GM12891 (cell line): ENCODE data around the gene HNF4A.
A peak's percentile ranks its signal among the peaks of the same experiment; 100 is the strongest.
"Not testable (repeated sequence)": the region's sequence is repeated elsewhere in the genome, so short reads cannot be mapped to it uniquely, and the experiment has no call there.

Experiments
- DNase-seq: peaks from one replicate; pipeline ENCODE4 v3.0.0; 2011; ENCODE audit warnings: low spot score; ENCODE audit not compliant: insufficient read length
- FAIRE-seq: peaks from 2 replicates; lab custom pipeline; 2011; peaks lifted over from hg19 to GRCh38; lab: Jason Lieb, UNC
- PAX5 ChIP-seq: IDR thresholded peaks from 2 replicates; pipeline ENCODE4 v1.6.1; 2011; ENCODE audit warnings: low read length, moderate library complexity, mild to moderate bottlenecking; ENCODE audit not compliant: insufficient read depth, severe bottlenecking
- POLR2A ChIP-seq: IDR thresholded peaks from 2 replicates; pipeline ENCODE4 v1.6.1; 2011; ENCODE audit warnings: low read depth, low read length, control low read depth
- POLR2AphosphoS5 ChIP-seq: IDR thresholded peaks from 2 replicates; pipeline ENCODE4 v1.6.1; 2011; ENCODE audit warnings: low read depth, low read length, control low read depth
- POU2F2 ChIP-seq: IDR thresholded peaks from 2 replicates; pipeline ENCODE4 v1.6.1; 2011; ENCODE audit warnings: low read depth, mild to moderate bottlenecking, control low read depth, low read length, moderate library complexity
- SPI1 ChIP-seq: IDR thresholded peaks from 2 replicates; pipeline ENCODE4 v1.6.1; 2011; ENCODE audit warnings: low read depth, low read length, control low read depth
- TAF1 ChIP-seq: IDR thresholded peaks from 2 replicates; pipeline ENCODE4 v1.6.1; 2011; ENCODE audit warnings: low read depth, low read length, control low read depth

HNF4A gene

GRCh38 chr20:44461803-44462174 is 106.3 kb downstream of the HNF4A start:
- DNase-seq, result no peak
- no peak for FAIRE-seq
- TF ChIP-seq POLR2AphosphoS5, result no peak
- TF ChIP-seq POU2F2, result no peak
- TF ChIP-seq SPI1, result no peak
- TF ChIP-seq POLR2A, result no peak
- no peak for TF ChIP-seq TAF1
- TF ChIP-seq PAX5, result no peak

DNA sequence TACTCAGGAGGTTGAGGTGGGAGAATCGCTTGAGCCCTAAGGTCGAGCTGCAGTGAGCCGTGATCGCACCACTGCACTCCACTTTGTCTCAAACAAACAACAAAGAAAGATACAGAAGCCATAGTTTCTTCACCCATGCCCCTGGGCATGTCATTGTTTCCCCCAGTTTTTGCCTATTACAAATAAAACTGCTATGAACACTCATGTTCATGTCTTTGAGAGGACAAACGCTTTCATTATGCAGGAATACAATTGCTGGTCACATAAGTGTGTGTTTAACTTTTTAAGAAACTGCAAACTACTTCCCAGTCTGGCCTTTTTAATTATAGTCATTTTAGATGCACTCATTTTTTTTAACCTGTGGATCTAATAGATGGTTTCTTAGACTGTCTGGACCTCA is 108.0 kb downstream of the HNF4A start:
- no peak for FAIRE-seq
- no peak for DNase-seq
- TF ChIP-seq POU2F2 (no peak), SPI1 (no peak), POLR2A (no peak), PAX5 (no peak), TAF1 (no peak), POLR2AphosphoS5 (no peak)

DNA sequence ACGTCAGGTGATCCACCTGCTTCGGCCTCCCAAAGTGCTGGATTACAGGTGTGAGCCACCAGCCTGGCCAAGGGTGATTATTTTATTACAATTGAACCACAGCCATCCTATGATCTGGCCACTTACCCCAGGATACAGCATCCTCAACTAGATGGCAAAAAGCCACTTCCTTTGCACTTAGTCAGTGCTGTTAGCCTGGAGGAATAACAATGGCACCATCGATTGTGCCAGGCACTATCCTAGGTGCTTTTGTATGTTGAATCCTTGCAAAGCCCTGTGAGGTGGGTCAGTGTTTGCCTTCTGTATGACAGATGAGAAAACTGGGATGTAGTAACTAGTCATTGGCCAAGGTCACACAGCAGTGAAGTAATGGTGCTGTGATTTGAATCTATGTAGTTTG is 109.0 kb downstream of the HNF4A start:
- TF ChIP-seq POU2F2, result no peak
- no peak for TF ChIP-seq POLR2A
- FAIRE-seq, result no peak
- no peak for DNase-seq

GRCh38 chr20:44465001-44465560 is 109.6 kb downstream of the HNF4A start:
- DNase-seq, result no peak

DNA sequence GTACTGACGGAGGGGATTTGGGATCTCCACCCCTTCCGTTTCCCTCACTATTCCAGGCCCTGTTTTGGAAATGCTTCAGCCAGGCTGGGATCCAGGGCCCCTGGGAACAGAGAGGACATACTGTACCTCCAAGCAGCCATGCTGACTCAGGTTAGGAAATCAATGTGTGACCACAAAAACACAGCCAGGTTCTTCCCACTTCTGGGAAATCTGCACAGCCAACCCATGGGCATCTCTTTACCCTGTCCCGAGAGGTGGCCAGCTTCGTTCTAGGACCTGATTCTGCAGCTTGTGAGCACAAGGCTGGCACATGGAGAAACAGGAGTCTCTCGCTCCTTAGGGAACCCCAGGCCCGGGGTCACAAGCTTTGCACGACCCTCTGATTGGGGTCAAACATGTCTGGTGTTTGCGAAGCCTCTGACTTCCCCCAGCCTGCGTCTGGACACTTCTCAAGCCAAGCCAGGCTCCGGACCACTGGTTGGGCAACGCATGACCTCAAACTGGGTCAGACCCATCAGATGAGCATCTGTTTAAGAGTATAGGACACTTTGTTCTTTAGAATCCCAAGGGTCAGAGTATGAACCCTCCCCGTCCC is 111.9 kb downstream of the HNF4A start:
- TF ChIP-seq TAF1, result no peak
- TF ChIP-seq POLR2AphosphoS5, result no peak
- TF ChIP-seq PAX5, result no peak
- TF ChIP-seq POU2F2, result no peak
- no peak for DNase-seq
- FAIRE-seq, result no peak

More at GRCh38 chr20:44465001-44465560, 109.6 kb downstream of the HNF4A start:
- FAIRE-seq, result no peak
- TF ChIP-seq POLR2A (no peak), POU2F2 (no peak), TAF1 (no peak), SPI1 (no peak), PAX5 (no peak), POLR2AphosphoS5 (no peak)

DNA sequence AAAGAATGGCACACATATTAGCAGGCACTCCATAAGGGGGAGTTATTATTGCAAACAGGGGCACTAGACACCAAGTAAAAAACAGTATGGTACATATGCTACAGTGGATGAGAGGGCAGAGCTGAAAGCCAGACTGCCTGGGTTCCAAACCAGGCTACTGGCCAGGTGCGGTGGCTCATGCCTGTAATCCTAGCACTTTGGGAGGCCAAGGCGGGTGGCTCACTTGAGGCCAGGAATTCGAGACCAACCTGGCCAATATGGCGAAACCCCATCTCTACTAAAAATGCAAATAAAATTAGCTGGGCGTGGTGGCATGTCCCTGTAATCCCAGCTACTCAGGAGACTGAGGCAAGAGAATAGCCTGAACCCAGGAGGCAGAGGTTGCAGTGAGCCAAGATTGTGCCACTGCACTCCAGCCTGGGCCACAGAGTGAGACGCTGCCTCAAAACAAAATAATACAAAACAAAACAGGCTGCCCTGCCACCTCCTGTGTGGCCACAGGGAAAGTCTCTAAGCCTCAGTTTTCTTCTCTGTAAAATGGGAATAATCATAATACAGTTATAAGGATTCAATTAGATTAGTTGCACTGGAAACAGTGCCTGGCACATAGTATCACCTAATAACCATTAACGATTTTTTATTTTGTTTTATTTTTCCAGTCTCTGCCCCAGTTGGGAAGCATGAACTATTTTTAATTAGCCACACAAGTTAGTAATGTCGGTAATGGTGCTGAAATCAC is 112.7 kb downstream of the HNF4A start:
- FAIRE-seq (no peak), DNase-seq (no peak)
- TF ChIP-seq PAX5 (no peak), POLR2A (no peak), SPI1 (no peak), POLR2AphosphoS5 (no peak), POU2F2 (no peak), TAF1 (no peak)

DNA sequence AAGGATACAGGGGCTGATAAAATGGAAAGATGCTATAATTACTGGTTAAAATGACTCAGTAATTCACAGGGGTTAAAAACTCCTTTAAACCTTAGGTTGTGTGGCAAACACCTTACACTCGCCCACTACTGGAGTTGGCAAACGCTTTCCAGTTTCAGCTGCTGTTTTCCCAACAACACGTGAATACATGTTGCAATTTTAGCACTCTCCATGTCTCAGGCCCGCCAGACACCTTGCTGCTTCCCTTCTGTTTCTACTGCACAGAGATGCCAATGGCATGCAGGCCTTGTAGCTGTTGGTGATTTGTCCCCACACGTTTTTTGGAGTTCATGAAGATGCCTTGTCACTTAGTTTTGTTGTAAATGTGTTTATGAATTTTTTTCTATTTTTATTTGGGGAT is 114.8 kb downstream of the HNF4A start:
- FAIRE-seq (no peak), DNase-seq (no peak)
- TF ChIP-seq PAX5, result no peak
- no peak for TF ChIP-seq POLR2AphosphoS5
- TF ChIP-seq TAF1, result no peak
- TF ChIP-seq POU2F2, result no peak
- TF ChIP-seq SPI1, result no peak
- TF ChIP-seq POLR2A, result no peak

GRCh38 chr20:44471481-44471882 is 116.0 kb downstream of the HNF4A start:
- TF ChIP-seq POLR2A (no peak), SPI1 (no peak)
- DNase-seq (no peak), FAIRE-seq (no peak)

- not testable (repeated sequence) for FAIRE-seq, DNase-seq
Observed at GRCh38 chr20:44472283-44472682, 116.8 kb downstream of the HNF4A start.

GRCh38 chr20:44475372-44475693 is 119.8 kb downstream of the HNF4A start:
- DNase-seq (no peak), FAIRE-seq (no peak)
- no peak for TF ChIP-seq POLR2AphosphoS5
- TF ChIP-seq PAX5, result no peak
- no peak for TF ChIP-seq POU2F2
- no peak for TF ChIP-seq SPI1
- TF ChIP-seq POLR2A, result no peak
- TF ChIP-seq TAF1, result no peak

- peak; percentile 91 for DNase-seq
- TF ChIP-seq POU2F2 (peak; percentile 54; the same call in 1 of the 2 replicates), POLR2AphosphoS5 (peak; percentile 93), SPI1 (no peak), POLR2A (peak; percentile 96), PAX5 (no peak), TAF1 (peak; percentile 83)
Observed at GRCh38 chr20:44475694-44476560, 120.4 kb downstream of the HNF4A start, which contains the start of gene TTPAL. TSS of gene TTPAL (plus strand) at chr20:44475874. CDS start at chr20:44480000, 4,126 bp downstream.

More at GRCh38 chr20:44475694-44476560, 120.4 kb downstream of the HNF4A start, which contains the start of gene TTPAL:
- peak; percentile 97 for FAIRE-seq
